ENCODE results near the gene NTN5.

NTN5 gene

GRCh38 chr19:48614436-48615230 lies 58.2 kb downstream of the NTN5 start, which contains the start of gene FAM83E:
Gene FAM83E, minus strand, starts transcription at chr19:48615076. Its CDS starts 1,704 bp downstream, at chr19:48613372.
- no peak for DNase-seq (ENCODE audit: low read depth)

GRCh38 chr19:48613852-48614435 lies 58.9 kb downstream of the NTN5 start:
- DNase-seq (ENCODE audit: low read depth): no peak

- DNase-seq (ENCODE audit: low read depth): no peak
Observed at GRCh38 chr19:48613024-48613851, 59.6 kb downstream of the NTN5 start.

GRCh38 chr19:48611872-48612271 lies 60.9 kb downstream of the NTN5 start:
- DNase-seq (ENCODE audit: low read depth): no peak

Measured in activated T-helper 1 cell treated with Interleukin-2 at 50 U/mL for 16 hours (primary cell).